HG03342 (cell line): ENCODE results near the gene OR5A2.
"Not testable (repeated sequence)": the region's sequence is repeated elsewhere in the genome, so short reads cannot be mapped to it uniquely, and the experiment has no call there.

Experiments used
- ATAC-seq: cut with Tn5 transposase; IDR thresholded peaks from one replicate; pipeline ENCODE4 v1.9.1; 2021; ENCODE audit warnings: mild to moderate bottlenecking, moderate library complexity; ENCODE audit not compliant: unreplicated experiment

The OR5A2 gene

DNA sequence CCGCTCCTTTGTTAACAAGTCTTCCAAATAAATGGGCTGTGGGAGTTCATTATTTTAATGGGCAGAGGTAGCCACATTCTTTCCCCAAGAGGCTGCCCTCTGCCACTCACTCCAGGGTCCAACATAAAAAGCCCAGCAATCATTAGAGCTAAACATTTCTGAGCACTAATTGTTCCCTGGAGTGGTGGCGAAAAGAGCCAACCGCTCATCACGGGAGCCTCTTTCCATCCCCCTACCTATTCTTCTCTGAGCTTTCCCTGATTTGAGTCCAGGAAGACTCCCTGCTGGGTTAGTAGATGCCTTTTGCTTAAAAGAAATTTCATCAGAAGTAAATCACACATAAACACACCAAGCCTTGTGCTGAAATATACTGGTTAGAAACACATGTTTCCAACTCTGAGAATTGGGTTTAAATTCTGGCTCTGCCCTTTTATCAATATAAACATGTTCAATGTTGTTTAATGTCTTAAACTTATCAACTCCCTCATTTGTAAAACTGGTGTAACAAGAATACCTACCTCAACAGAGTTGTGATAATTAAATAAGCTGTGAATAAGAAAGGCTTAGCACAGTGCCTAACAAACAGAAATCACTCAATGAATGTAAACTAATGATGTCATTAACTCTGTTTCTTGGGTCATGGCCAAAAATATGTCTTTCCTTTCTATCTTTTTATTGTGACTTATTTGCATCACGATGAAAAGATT is at the start of gene OR5A2:
Gene OR5A2, minus strand, starts transcription at position 53 of the 707 bp plus-strand sequence. CDS start 3,460 bp downstream, outside the sequence.
- ATAC-seq, result no peak

DNA sequence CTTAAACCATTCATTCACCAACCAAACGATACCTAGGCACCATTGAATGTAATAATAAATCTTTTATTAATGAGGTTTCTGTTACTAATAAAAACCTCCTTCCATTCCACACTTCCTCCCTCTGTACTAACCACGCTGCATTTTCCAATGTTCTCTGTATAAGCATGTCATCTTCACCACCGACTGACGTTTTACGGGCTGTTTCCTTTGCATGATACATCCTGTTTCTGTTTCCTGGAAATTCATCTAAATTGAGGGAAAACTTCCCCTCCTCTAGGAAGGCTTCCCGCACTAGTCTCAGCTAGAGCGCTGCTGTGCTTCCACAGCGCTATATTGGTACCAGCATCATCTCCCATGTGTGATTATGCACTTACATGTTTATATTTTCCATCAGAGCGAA is 49.0 kb upstream of the OR5A2 start:
- no peak for ATAC-seq

DNA sequence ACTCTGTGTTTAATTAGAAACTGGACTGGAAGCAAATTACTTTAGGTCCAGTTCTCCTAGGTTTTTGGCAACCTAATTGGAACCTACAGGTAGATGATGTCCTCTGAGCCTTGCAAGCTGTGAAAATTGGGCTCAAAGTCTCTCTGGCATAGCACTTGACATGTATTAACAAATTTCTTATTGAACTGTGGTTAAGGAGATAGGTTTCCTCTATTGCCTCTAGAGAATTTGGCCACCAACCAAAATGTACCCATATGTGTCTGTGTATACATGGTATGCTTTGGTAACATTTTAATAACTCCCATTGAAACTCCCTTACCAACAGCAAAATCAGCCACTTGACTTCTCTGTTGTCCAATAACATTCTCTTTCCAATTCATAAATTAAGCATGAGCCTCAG is 46.8 kb upstream of the OR5A2 start, which contains the start of gene OR4D10:
Gene OR4D10, plus strand, starts transcription at position 301 of the 400 bp plus-strand sequence. CDS start 4,115 bp downstream, outside the sequence.
- ATAC-seq, result no peak

- no peak for ATAC-seq
Measured at GRCh38 chr11:59463190-59463641, 37.0 kb upstream of the OR5A2 start.

GRCh38 chr11:59459916-59460315 is 33.7 kb upstream of the OR5A2 start:
- no peak for ATAC-seq

DNA sequence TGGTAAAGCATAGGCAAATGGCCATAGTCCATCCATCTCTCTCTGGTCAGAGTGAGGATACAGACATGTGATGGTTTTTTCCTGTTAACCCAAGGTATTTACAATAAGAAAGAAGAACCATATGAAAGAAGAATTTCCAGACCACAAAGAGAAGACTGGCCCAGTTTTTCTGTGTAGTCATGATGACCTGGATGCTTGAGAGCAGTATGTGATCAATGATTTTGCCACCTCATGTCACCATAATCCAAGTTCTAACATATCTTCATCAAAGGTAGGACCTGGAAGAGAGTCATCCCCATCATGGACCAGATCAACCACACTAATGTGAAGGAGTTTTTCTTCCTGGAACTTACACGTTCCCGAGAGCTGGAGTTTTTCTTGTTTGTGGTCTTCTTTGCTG is 30.4 kb upstream of the OR5A2 start, which contains the start of gene OR4D6:
Gene OR4D6, plus strand, starts transcription at position 301 of the 400 bp plus-strand sequence. Its CDS starts 0 bp downstream, at position 301.
- no peak for ATAC-seq

DNA sequence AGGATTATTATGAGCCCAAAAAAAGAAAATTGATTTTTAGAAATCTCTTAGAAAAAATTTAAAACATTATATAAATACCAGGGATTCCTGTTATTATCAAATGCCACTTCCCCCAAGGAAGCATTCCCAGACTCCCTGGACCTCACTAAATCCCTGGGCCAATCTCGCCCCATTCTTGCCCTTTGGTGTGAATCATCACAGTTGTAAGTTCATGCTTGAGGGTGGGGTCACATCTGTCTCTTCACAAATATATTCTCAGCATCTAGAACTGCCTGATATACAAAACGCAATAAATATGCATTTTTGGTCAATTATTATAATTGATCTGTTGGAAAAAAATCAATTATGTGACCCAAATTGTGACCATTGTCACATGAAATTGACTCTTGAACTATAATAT is 22.3 kb upstream of the OR5A2 start:
- no peak for ATAC-seq

GRCh38 chr11:59445624-59446023 is 19.4 kb upstream of the OR5A2 start:
- ATAC-seq, result not testable (repeated sequence)

DNA sequence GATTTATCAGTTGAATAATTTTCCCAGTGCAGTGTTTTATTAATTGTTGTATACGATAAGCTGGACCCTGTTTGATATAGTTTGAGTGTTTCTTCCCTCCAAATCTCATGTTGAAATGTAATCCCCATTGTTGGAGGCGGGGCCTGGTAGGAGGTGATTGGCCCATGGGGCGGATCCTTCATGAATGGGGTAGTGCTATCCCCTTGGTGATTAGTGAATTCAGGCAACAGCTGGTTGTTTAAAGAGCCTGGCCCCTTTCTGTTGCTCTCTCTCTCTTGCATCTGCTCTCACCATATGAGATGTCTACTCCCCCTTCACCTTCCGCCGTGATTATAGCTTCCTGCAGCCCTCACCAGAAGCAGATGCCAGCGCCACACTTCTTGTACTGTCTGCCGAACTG is 11.6 kb upstream of the OR5A2 start:
- ATAC-seq, result no peak

DNA sequence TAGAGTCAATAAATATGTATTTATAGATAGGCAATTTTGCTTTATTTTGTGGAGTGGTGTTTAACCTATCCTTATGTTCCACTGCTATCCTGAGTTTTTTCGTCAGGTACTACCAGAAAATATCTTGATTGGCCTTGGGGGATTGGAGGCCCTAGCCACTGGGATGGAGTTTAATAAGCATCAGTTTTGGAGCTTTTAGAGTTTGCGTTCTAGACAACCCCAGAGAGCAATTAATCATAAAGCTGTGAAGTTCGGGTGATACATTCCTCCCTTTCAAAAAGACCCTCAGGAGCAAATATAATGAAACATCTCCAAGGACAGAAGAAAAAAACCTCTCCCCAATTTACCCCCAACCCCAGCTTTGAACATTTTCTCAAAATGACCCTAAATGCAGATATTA is 10.0 kb upstream of the OR5A2 start, which contains the start of gene OR5A1:
Gene OR5A1, plus strand, starts transcription at position 301 of the 400 bp plus-strand sequence. CDS start 6,700 bp downstream, outside the sequence.
- no peak for ATAC-seq

GRCh38 chr11:59429924-59430516 is 3.8 kb upstream of the OR5A2 start:
- ATAC-seq, result peak; percentile 84

DNA sequence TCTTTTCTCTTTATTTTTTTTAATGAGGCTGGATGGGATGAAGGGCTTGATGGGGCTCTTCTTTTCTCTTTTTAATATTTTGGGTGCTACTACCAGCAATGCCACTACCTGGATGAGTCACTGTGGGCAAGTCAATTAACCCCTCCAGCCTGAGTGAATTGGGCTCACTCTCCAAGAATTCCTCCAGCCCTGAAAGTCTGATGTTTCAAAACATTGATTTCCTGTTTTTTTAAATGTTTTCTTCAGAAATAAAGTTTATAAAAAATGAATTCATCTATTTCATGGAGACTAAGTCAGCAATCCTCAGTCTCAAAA is 812 bp upstream of the OR5A2 start:
- no peak for ATAC-seq

DNA sequence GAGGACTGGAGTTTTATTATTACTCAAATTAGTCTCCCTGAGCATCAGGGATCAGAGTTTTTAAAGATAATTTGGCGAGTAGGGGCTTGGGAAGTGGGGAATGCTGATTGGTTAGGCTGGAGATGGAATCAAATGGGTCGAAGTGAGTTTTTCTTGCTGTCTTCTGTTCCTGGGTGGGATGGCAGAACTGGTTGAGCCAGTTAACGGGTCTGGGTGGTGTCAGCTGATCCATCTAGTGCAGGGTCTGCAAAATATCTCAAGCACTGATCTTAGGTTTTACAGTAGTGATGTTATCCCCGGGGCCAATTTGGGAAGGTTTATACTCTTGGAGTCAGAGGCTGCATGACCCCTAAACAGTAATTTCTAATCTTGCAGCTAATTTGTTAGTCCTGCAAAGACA is 1.1 kb downstream of the OR5A2 start:
- ATAC-seq, result no peak

- ATAC-seq, result no peak
Measured at GRCh38 chr11:59423835-59424234, 2.4 kb downstream of the OR5A2 start.

DNA sequence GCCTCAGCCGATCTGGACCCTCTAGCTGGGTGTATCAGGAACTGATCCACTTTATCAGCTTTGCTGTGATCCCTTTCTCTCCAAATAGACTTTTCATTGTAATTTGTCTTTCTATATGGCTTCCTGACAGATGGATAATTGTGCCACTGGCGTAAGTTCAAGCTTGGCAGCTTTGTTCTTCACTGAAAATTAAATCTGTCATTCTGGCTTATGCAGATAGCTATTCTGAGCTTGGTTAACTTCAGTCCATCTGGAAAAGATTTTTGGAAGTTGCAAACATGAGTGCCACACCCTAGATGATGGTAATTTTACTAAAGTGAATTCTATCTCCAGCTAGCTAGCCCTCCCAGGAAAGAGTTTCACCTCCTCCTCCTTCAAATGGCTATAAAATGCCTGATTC is 8.1 kb downstream of the OR5A2 start:
- ATAC-seq, result no peak

DNA sequence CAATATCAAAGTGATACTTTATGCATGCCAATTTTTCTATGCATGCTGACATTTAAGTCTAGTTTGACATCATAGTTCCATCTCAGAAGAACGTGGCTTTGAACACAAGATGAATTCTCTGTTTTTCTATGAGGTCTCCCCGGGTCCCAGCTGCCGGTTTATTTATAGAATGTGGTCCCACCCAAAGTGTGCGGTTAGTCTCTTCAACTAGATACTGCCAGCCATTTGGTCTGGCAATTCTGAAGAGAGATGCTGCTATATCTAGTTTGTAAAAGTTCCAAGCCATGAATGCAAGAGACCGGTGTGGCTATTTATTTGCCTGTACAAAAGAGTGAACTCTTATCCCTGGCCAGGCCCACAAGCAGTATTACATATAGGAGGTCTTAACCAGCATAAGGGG is 9.2 kb downstream of the OR5A2 start:
- no peak for ATAC-seq

GRCh38 chr11:59416613-59417012 is 9.6 kb downstream of the OR5A2 start:
- ATAC-seq, result no peak

DNA sequence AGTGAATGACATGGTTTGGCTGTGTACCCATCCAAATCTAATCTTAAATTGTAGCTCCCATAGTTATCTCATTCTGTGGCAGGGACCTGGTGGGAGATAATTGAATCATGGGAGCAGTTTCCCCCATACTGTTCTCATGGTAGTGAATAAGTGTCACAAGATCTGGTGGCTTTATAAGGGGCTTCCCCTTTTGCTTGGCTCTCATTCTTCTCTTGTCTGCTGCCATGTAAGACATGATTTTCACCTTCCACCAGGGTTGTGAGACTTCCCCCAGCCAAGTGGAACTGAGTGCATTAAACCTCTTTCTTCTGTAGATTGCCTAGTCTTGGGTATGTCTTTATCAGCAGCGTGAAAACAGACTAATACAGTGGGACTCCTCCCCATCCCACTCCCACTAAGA is 11.1 kb downstream of the OR5A2 start:
- ATAC-seq, result no peak

DNA sequence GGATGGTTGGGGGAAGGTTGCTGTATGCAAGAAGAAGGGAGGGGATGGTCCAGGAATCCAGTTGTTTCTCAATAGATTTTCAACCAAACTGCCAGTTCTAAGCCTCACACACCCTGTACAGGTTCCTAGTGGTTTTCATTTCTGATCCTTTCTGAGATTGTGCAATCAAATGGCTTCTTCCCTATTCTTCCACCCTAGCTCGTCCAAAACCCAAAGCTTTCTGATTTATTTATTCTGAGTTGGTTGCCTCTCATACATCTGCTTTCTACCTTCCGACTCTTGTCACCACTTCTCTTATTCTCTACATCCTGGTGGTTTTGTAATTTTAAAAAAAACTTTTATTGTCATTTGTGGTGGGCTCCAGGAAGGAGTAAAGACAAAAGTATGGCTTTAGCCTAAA is 12.6 kb downstream of the OR5A2 start:
- ATAC-seq, result no peak

DNA sequence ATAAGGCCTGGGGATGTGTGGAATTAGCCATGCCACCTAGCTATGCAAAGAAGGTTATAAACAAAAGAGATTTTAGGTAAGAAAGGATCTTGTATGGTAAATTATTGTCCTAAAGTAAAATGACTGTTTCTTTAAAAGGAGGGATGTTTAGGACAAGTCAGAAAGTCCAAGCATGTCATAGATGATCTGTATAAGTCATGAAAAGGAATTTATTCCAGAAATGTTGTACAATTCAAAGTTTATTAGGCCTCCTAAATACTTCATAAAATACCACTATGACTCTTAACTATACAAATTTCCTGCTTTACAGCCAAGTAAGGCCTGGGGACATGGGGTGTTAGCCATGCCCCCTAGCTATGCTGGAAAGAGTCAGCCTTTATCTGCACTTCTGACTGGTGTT is 22.7 kb downstream of the OR5A2 start:
- ATAC-seq, result no peak

GRCh38 chr11:59401262-59401552 is 25.0 kb downstream of the OR5A2 start:
- no peak for ATAC-seq

DNA sequence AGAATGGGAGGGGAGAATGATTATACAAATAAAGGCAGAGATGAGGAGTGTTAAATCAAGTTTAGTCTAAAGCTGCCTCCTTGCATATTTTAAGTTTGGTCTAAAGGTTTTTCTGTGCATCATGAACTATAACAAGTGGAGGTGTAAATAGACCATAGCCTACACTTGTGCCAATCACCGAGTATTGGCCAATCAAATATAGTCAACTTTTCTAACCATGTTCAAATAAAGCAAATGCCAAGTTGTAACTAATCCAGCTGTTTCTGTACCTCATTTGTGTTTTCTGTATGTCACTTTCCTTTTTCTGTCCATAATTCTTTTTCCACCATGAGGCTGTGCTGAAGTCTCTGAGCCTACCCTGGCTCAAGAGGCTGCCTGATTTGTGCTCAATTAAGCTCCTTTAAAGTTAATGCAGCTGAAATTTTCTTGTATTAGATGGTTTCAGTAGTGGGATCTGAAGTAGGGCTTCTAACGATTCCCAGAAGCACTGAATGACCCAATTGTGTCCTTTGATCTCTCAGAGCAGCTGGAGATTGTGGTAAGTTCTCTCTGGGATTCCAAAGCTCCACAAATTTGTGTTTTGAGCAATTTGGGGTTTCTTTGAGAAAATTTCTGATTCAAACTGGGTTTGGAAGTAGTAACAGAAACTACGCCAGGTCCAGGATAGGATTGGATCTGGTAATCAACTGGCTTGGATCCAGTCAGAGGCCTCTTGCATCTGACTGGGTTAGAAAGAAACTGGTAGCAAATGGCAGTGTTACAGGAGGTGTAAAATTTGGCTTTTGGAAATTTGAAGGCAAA is 25.6 kb downstream of the OR5A2 start:
- no peak for ATAC-seq
